RKO (cell line): Measurements from ENCODE around the gene GALNT9.
A peak's percentile ranks its signal among the peaks of the same experiment; 100 is the strongest.

Source experiments
- DNase-seq: peaks from one replicate; pipeline ENCODE4 v3.0.0-alpha.2; 2016; ENCODE audit warnings: low spot score

GALNT9 gene

GRCh38 chr12:132292328-132293319 is 36.8 kb downstream of the GALNT9 start:
- DNase-seq: no peak

- DNase-seq: no peak
Measured at GRCh38 chr12:132291402-132292175, 37.8 kb downstream of the GALNT9 start.

GRCh38 chr12:132290203-132290540 is 39.2 kb downstream of the GALNT9 start:
- no peak for DNase-seq

- DNase-seq: no peak
Measured at GRCh38 chr12:132289356-132290202, 39.8 kb downstream of the GALNT9 start.

- no peak for DNase-seq
Measured at GRCh38 chr12:132288516-132289215, 40.7 kb downstream of the GALNT9 start.

GRCh38 chr12:132287391-132288238 is 41.8 kb downstream of the GALNT9 start:
- no peak for DNase-seq

GRCh38 chr12:132286912-132287311 is 42.5 kb downstream of the GALNT9 start:
- peak; percentile 86 for DNase-seq

- DNase-seq: no peak
Measured at GRCh38 chr12:132285991-132286681, 43.3 kb downstream of the GALNT9 start.

GRCh38 chr12:132284827-132285741 is 44.3 kb downstream of the GALNT9 start:
- no peak for DNase-seq

GRCh38 chr12:132284071-132284826 is 45.1 kb downstream of the GALNT9 start:
- DNase-seq: no peak

GRCh38 chr12:132282950-132283771 is 46.2 kb downstream of the GALNT9 start:
- no peak for DNase-seq

- no peak for DNase-seq
Measured at GRCh38 chr12:132282031-132282949, 47.1 kb downstream of the GALNT9 start.

- DNase-seq: no peak
Measured at GRCh38 chr12:132281038-132281437, 48.4 kb downstream of the GALNT9 start.

GRCh38 chr12:132280406-132280805 is 49.0 kb downstream of the GALNT9 start:
- no peak for DNase-seq

- no peak for DNase-seq
Measured at GRCh38 chr12:132279930-132280329, 49.5 kb downstream of the GALNT9 start.
